ENCODE measurements around the gene KRT13. TPM values are rescaled to one million over a fixed set of nuclear protein-coding genes. Genes with fewer than 3 reads are reported as not detected.

KRT13 gene
- total and polyA plus RNA-seq, 9 of the 15 experiments (the other 6 are each of a cell fraction or from before 2014, with no cell fraction given): 0.11 to 1.1 (median 0.24) TPM; not detected in 3

DNA sequence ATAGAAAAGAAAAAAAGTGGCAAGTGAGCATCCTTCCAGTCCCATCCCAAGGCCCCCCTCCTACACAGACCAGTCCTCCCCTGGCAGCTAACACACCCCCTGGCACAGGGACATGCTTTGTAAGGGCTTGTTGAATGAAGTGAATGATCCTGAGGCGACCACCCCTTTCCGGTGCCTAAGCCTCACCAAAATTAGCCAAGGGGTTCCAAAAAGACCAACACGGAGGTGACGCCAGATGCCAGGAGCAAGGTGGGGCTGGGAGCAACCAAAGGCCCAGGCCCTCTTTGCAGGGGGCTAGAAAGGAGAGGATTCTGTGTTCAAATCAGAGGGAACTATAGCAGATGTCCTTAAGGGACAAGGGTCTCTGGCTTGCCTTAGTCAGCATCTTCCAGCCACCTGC lies 30.0 kb downstream of the KRT13 start:
- no peaks in the 10 kb centered on the region for H3K79me2 ChIP-seq (ENCODE audit: control insufficient read depth, insufficient read depth, low read length)
- H3K9ac ChIP-seq (ENCODE audit: insufficient read depth in 1 of 2, low read depth in 2 of 2, low read length in 2 of 2): no peak overlapping the region
- FAIRE-seq (no peak), DNase-seq (ENCODE audit: extremely low read depth in 1 of 4, low spot score in 3 of 4) (no peak), ATAC-seq (no peak)
- no peak overlapping the region for H3K27ac ChIP-seq (ENCODE audit: extremely low read depth, low read depth, low read length)
- peaks cover 9 to 59% of the 10 kb centered on the region in 2 experiments for H3K27me3 ChIP-seq (ENCODE audit: control insufficient read depth in 2 of 2, insufficient read depth in 2 of 2, low read length in 2 of 2)
- H3K4me1 ChIP-seq (replicated peaks in 1 of 2; ENCODE audit: control insufficient read depth in 2 of 2, insufficient read depth in 2 of 2, low read length in 2 of 2): peaks cover 3 to 4% of the 10 kb centered on the region in 2 experiments; a peak in 2 of 5 replicates
- POLR2A ChIA-PET: interaction anchor here (0.7 kb wide), 1 partner anchor 161 kb away, joined by 3 read pairs; no protein-coding TSS in a partner anchor
- 4% methylated on average over 4 of the region's 4 CpGs for WGBS (ENCODE audit: insufficient coverage, low coverage, missing lambda C conversion rate)
- H3K36me3 ChIP-seq (ENCODE audit: control insufficient read depth, insufficient read depth, low read length): no peaks in the 10 kb centered on the region
- in situ Hi-C loops (cut with MboI): no loop called here
- no peak overlapping the region for H2AFZ ChIP-seq (ENCODE audit: low read depth, low read length)
- H4K20me1 ChIP-seq (replicated peaks; ENCODE audit: control insufficient read depth, insufficient read depth, low read length): no peaks in the 10 kb centered on the region
- BruUV-seq (replicated peaks): no TSS peak
- intact Hi-C loops (cut with micrococcal nuclease): no loop called here
- CTCF ChIA-PET (ENCODE audit: low intra/inter-chr PET ratio): no interaction called here
- H3K9me3 ChIP-seq (replicated peaks; ENCODE audit: control insufficient read depth, insufficient read depth, low read depth, low read length): no peaks in the 10 kb centered on the region
- no peak overlapping the region for H3K4me3 ChIP-seq
- no peak overlapping the region for H3K4me2 ChIP-seq (ENCODE audit: insufficient read depth, low read length)
- no peak for TF ChIP-seq MXI1 (IDR thresholded peaks at IDR 0.05; ENCODE audit: low read depth, low read length)
- TF ChIP-seq ZNF766 (CRISPR knock-in tag; conservative IDR thresholded peaks at IDR 0.05): no peak
- no peak for TF ChIP-seq ZNF551 (CRISPR knock-in tag; IDR thresholded peaks at IDR 0.05)
- no peak for TF ChIP-seq MCM3 (IDR thresholded peaks at IDR 0.05)
- TF ChIP-seq CBFB (CRISPR knock-in tag; IDR thresholded peaks at IDR 0.05): no peak
- TF ChIP-seq CBX8 (IDR thresholded peaks at IDR 0.05; ENCODE audit: borderline replicate concordance, extremely low read depth, low read depth, low read length, poor library complexity, severe bottlenecking): no peak
- TF ChIP-seq HIVEP1 (CRISPR knock-in tag; IDR thresholded peaks at IDR 0.05): no peak
- TF ChIP-seq GTF2E2 (tag; IDR thresholded peaks at IDR 0.05): no peak
- no peak for TF ChIP-seq FOXK2 (conservative IDR thresholded peaks at IDR 0.05 in 1 of 2, IDR thresholded peaks at IDR 0.05 in 1 of 2; ENCODE audit: low read depth in 2 of 2)
- no peak for TF ChIP-seq ZNF449 (CRISPR knock-in tag; IDR thresholded peaks at IDR 0.05)
- TF ChIP-seq ZNF12 (CRISPR knock-in tag; IDR thresholded peaks at IDR 0.05): no peak
- TF ChIP-seq ZNF175 (CRISPR knock-in tag; IDR thresholded peaks at IDR 0.05; ENCODE audit: low read depth): no peak
- no peak for TF ChIP-seq HNRNPK (IDR thresholded peaks at IDR 0.05; ENCODE audit: low read depth, low read length, poor library complexity, severe bottlenecking)
- no peak for TF ChIP-seq HNRNPUL1 (IDR thresholded peaks at IDR 0.05; ENCODE audit: low read length)
- no peak for TF ChIP-seq PTTG1 (tag; IDR thresholded peaks at IDR 0.05; ENCODE audit: low read depth)
- no peaks in the 10 kb centered on the region for H3K9me1 ChIP-seq (ENCODE audit: control insufficient read depth, insufficient read depth, low read length)
